KMS-11 (cell line): ENCODE results near the gene SLC6A6.

Experiments used
- H2AFZ ChIP-seq: fragments of 200-600 bp; sonication (generic); 2 replicates; pipeline ENCODE4 v1.6.1; 2016; ENCODE audit warnings: antibody characterized with exemption, mixed run types, low read depth
- H3K27ac ChIP-seq: fragments of 200-600 bp; sonication (generic); 2 replicates; pipeline ENCODE4 v1.6.1; 2016; ENCODE audit warnings: mild to moderate bottlenecking, mixed run types
- H3K27me3 ChIP-seq: fragments of 200-600 bp; sonication (generic); 2 replicates; pipeline ENCODE4 v1.6.1; 2017; ENCODE audit warnings: mild to moderate bottlenecking, low read depth, mixed run types, moderate library complexity; ENCODE audit not compliant: insufficient read depth
- H3K36me3 ChIP-seq: fragments of 200-600 bp; sonication (generic); 2 replicates; pipeline ENCODE4 v1.6.1; 2017; ENCODE audit warnings: mild to moderate bottlenecking, mixed run types; ENCODE audit not compliant: insufficient read depth
- H3K4me1 ChIP-seq: fragments of 200-600 bp; sonication (generic); 2 replicates; pipeline ENCODE4 v1.6.1; 2016; ENCODE audit warnings: mild to moderate bottlenecking, low read depth, mixed run types; ENCODE audit not compliant: poor library complexity, severe bottlenecking
- H3K4me2 ChIP-seq: fragments of 200-600 bp; sonication (generic); 2 replicates; pipeline ENCODE4 v1.7.0; 2016; ENCODE audit warnings: mild to moderate bottlenecking, mixed run types
- H3K4me3 ChIP-seq: fragments of 200-600 bp; sonication (generic); IDR thresholded peaks from 2 replicates; pipeline ENCODE4 v1.6.1; 2017; ENCODE audit warnings: low read depth, low read length, mixed read lengths; ENCODE audit not compliant: insufficient read depth
- H3K79me2 ChIP-seq: fragments of 200-600 bp; sonication (generic); 2 replicates; pipeline ENCODE4 v1.6.1; 2016; ENCODE audit warnings: low read depth, mixed run types; ENCODE audit not compliant: insufficient read depth
- H3K9ac ChIP-seq: fragments of 200-600 bp; sonication (generic); 2 replicates; pipeline ENCODE4 v1.6.1; 2016; ENCODE audit warnings: mild to moderate bottlenecking, mixed run types
- H4K20me1 ChIP-seq: fragments of 200-600 bp; sonication (generic); 2 replicates; pipeline ENCODE4 v1.6.1; 2016; ENCODE audit warnings: mild to moderate bottlenecking, mixed run types; ENCODE audit not compliant: insufficient read depth
- CTCF ChIP-seq: fragments of 200-600 bp; sonication (generic); conservative IDR thresholded peaks from 2 replicates; pipeline ENCODE4 v1.6.1; 2017; ENCODE audit warnings: low read depth, mild to moderate bottlenecking, antibody characterized with exemption, low read length, moderate library complexity, mixed read lengths

The SLC6A6 gene

GRCh38 chr3:14532691-14533456 lies 130.5 kb downstream of the SLC6A6 start:
- Histone ChIP-seq H3K27me3 (no peaks in the 10 kb centered on the region), H3K36me3 (no peaks in the 10 kb centered on the region), H3K4me3 (no peak overlapping the region), H3K79me2 (no peaks in the 10 kb centered on the region), H2AFZ (no peak overlapping the region), H4K20me1 (no peaks in the 10 kb centered on the region), H3K4me1 (no peaks in the 10 kb centered on the region), H3K9ac (no peak overlapping the region), H3K27ac (no peak overlapping the region), H3K4me2 (no peak overlapping the region)
- no peak for TF ChIP-seq CTCF

DNA sequence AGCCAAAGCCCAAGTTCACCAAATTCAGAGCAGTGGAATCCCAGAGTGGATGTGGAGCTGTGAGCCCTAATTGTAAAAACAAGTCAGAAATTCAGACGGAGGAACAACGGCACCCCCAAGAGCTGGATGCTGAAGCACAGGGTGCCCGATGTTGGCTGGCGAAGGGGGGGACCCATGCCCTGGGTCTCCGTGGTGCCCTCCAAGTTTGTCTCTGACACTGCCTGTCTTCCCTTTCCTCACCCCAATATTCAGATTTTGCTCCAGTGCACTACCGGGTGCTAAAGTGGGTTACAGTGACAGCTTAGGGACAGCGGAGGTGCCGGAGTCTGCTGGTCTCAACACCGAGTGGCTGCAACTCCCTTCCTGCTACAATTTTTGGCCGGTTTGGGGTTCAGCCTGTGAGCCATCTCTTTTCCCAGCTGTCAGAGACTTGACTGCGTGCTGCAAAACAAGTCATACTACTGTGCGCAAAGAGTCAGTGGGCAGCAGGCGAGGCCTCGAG lies 131.1 kb downstream of the SLC6A6 start:
- TF ChIP-seq CTCF, result no peak
- H2AFZ ChIP-seq, result no peak overlapping the region
- no peak overlapping the region for H3K27ac ChIP-seq
- H3K79me2 ChIP-seq, result no peaks in the 10 kb centered on the region
- H3K9ac ChIP-seq, result no peak overlapping the region
- H3K36me3 ChIP-seq, result no peaks in the 10 kb centered on the region
- H4K20me1 ChIP-seq, result no peaks in the 10 kb centered on the region
- no peaks in the 10 kb centered on the region for H3K4me1 ChIP-seq
- no peaks in the 10 kb centered on the region for H3K27me3 ChIP-seq
- H3K4me3 ChIP-seq, result no peak overlapping the region
- no peak overlapping the region for H3K4me2 ChIP-seq

GRCh38 chr3:14534516-14535191 lies 132.2 kb downstream of the SLC6A6 start:
- no peak overlapping the region for H3K4me2 ChIP-seq
- H3K27ac ChIP-seq, result no peak overlapping the region
- H3K4me3 ChIP-seq, result no peak overlapping the region
- H3K4me1 ChIP-seq, result no peaks in the 10 kb centered on the region
- no peaks in the 10 kb centered on the region for H3K79me2 ChIP-seq
- H3K27me3 ChIP-seq, result no peaks in the 10 kb centered on the region
- no peaks in the 10 kb centered on the region for H4K20me1 ChIP-seq
- no peak overlapping the region for H2AFZ ChIP-seq
- H3K9ac ChIP-seq, result no peak overlapping the region
- no peaks in the 10 kb centered on the region for H3K36me3 ChIP-seq
- TF ChIP-seq CTCF, result no peak

DNA sequence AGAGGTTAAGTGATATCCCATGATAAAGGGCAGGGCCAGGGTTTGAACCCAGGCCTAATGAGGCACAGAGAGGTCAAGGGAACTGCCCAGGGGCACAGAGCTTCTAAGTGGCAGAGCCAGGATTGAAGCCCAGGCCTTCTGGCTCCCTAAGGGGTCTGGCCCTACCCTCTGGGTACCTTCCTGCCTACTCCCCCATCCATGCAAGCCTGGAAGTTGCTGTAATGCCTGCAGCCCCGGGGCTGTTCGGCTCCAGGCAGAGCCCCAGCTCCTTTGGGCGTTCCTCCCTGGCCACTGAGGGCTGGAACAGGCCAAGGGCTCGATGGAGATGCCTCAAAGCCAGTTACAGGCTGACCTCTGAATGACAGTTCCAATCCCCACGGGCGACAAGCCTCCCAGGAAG lies 133.2 kb downstream of the SLC6A6 start:
- TF ChIP-seq CTCF, result no peak
- no peaks in the 10 kb centered on the region for H3K36me3 ChIP-seq
- H3K4me1 ChIP-seq, result no peaks in the 10 kb centered on the region
- no peaks in the 10 kb centered on the region for H3K79me2 ChIP-seq
- H3K9ac ChIP-seq, result no peak overlapping the region
- no peak overlapping the region for H3K4me3 ChIP-seq
- no peak overlapping the region for H3K4me2 ChIP-seq
- no peak overlapping the region for H3K27ac ChIP-seq
- H3K27me3 ChIP-seq, result no peaks in the 10 kb centered on the region
- H4K20me1 ChIP-seq, result no peaks in the 10 kb centered on the region
- H2AFZ ChIP-seq, result no peak overlapping the region
